Esophagus (tissue), 2 donors: ENCODE results near the gene COG2. TPM values are rescaled to one million over a fixed set of nuclear protein-coding genes. Genes with fewer than 3 reads are reported as not detected.
"Not testable (repeated sequence)": the region's sequence is repeated elsewhere in the genome, so short reads cannot be mapped to it uniquely, and the experiment has no call there.

Experiments used
- H3K27ac ChIP-seq, 2 donors: one replicate each; pipeline ENCODE4 v1.5.1; 2013; ENCODE audit warnings: low read depth in 2 of 2, mild to moderate bottlenecking in 2 of 2, inconsistent platforms in 1 of 2, low read length in 1 of 2, moderate library complexity in 1 of 2
- H3K27me3 ChIP-seq, 2 donors: one replicate each; pipeline ENCODE4 v1.6.1; 2013; ENCODE audit warnings: low read length in 2 of 2, control low read depth in 1 of 2, mild to moderate bottlenecking in 1 of 2; ENCODE audit not compliant: insufficient read depth in 2 of 2, control insufficient read depth in 1 of 2
- H3K36me3 ChIP-seq, 2 donors: one replicate each; pipeline ENCODE4 v1.6.1; 2013; ENCODE audit warnings: low read length in 1 of 2; ENCODE audit not compliant: control insufficient read depth in 2 of 2, insufficient read depth in 2 of 2
- H3K4me1 ChIP-seq, 2 donors: one replicate each; pipeline ENCODE4 v1.6.1; 2013; ENCODE audit warnings: low read length in 1 of 2; ENCODE audit not compliant: control insufficient read depth in 2 of 2, insufficient read depth in 2 of 2
- H3K4me3 ChIP-seq, 2 donors: one replicate each; pipeline ENCODE4 v1.5.1; 2013; ENCODE audit warnings: low read length in 2 of 2, mild to moderate bottlenecking in 2 of 2, low read depth in 1 of 2, moderate library complexity in 1 of 2
- H3K9me3 ChIP-seq, 2 donors: one replicate each; pipeline ENCODE4 v1.6.1; 2013; ENCODE audit warnings: mild to moderate bottlenecking in 2 of 2, low read depth in 1 of 2, low read length in 1 of 2, moderate library complexity in 1 of 2; ENCODE audit not compliant: control insufficient read depth in 2 of 2, insufficient read depth in 1 of 2
- WGBS, 2 donors: extraction: QIAGEN DNeasy Blood & Tissue Kit; methylation state at CpG; one replicate each; pipeline ENCODE4 v1.1.7; 2013; 5-methylcytosine and 5-hydroxymethylcytosine counted together
- polyA plus RNA-seq, 2 donors: library from polyadenylated mRNA; stranded (reverse); fragments of 200-250 nt; gene quantifications; one replicate each; pipeline ENCODE4 v1.2.3, GENCODE V29; 2013
- donor health status: healthy with polysubstance abuse.
- donor health status: Bipolar disorder and iron deficiency.

COG2 gene
- polyA plus RNA-seq, 2 donors, result 4.0 to 8.1 TPM

DNA sequence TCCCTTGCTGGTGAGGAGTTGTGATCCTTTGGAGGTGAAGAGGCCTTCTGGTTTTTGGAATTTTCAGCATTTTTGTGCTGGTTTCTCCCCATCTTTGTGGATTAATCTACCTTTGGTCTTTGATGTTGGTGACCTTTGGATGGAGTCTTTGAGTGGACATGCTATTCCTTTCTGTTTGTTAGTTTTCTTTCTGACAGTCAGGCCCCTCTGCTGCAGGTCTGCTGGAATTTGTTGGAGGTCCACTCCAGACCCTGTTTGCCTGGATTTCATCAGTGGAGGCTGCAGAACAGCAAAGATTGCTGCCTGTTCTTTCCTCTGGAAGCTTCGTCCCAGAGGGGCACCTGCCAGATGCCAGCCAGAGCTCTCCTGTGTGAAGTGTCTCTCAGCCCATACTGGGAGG lies 15.8 kb downstream of the COG2 start:
- H3K4me1 ChIP-seq, H3K4me3 ChIP-seq, H3K27ac ChIP-seq, H3K9me3 ChIP-seq, H3K27me3 ChIP-seq, H3K36me3 ChIP-seq: not testable (repeated sequence)
- 91 to 100% methylated on average over 1 of the region's 1 CpG for WGBS, 2 donors

DNA sequence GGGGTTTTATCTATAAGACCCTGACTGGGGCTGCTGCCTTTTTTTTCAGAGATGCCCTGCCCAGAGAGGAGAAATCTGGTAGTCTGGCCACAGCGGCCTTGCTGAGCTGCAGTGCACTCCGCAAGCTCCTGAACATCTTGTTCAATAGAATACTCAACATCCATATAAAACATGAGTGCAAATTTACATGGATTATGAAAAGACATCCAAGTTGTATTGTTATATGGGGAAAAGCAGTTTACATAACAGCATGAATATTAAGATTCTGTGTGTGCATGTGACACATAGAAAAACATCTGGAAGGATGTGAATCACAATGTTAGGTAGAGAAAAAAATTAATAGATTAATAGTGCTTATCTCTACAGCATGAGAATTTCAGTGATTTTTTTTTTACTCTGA lies 16.4 kb downstream of the COG2 start:
- H3K27ac ChIP-seq, result no peak overlapping the region
- no peaks in the 10 kb centered on the region for H3K4me1 ChIP-seq
- 97 to 100% methylated on average over 2 of the region's 2 CpGs for WGBS, 2 donors

DNA sequence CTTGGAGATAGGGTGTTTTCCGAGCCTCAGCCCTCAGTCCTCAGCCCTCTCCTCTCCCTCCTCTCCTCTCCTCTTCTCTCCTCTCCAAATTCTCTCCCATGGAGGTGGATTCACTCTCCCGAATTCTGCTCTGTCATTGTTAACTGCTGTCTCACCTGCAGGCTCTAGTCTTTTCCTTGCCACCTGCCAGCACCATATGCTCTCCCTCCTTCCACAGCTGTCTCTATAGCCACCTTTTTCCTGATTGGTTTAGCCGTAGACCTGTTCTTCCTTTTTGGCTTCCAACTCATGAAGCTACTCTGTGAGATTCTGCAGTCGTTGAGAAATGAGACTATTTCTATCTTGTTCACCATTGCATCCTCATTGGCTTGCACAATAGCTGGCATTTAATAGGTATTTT lies 19.7 kb downstream of the COG2 start:
- no peaks in the 10 kb centered on the region for H3K9me3 ChIP-seq
- H3K27ac ChIP-seq, result no peak overlapping the region
- no peaks in the 10 kb centered on the region for H3K27me3 ChIP-seq
- H3K4me3 ChIP-seq, result no peak overlapping the region
- peaks cover 7 to 10% of the 10 kb centered on the region in 2 donors for H3K36me3 ChIP-seq
- no peaks in the 10 kb centered on the region for H3K4me1 ChIP-seq
- 81 to 91% methylated on average over 4 of the region's 4 CpGs for WGBS, 2 donors

More for the DNA sequence above, 16.4 kb downstream of the COG2 start:
- Histone ChIP-seq H3K4me3 (no peak overlapping the region), H3K27me3 (no peaks in the 10 kb centered on the region), H3K9me3 (no peaks in the 10 kb centered on the region), H3K36me3 (peaks cover 3 to 5% of the 10 kb centered on the region in 2 donors)

DNA sequence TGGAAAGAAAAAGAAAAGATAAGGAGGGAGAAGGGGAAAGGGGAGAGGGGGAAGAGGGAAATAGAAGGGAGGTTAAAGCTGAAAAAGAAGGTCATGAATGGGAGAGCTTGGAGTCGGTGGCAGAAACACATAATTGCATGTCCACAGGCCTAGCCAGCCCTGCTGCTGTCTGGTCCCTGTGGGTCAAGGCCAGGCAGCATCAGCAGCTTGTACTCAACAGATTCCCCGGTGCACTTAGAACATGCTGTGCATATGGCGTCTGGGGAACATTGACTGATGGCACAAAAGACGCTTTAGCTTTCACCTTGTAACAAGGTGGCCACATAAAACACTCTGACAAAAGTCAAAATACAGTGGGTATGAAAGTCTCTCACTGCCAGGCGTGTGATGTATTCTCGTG lies 25.9 kb downstream of the COG2 start:
- WGBS, 2 donors, result 96 to 97% methylated on average over 6 of the region's 6 CpGs
- H3K9me3 ChIP-seq, result no peaks in the 10 kb centered on the region
- no peak overlapping the region for H3K27ac ChIP-seq
- no peaks in the 10 kb centered on the region for H3K27me3 ChIP-seq
- peaks cover 8 to 24% of the 10 kb centered on the region in 2 donors for H3K36me3 ChIP-seq
- H3K4me3 ChIP-seq, result no peak overlapping the region
- no peaks in the 10 kb centered on the region for H3K4me1 ChIP-seq

DNA sequence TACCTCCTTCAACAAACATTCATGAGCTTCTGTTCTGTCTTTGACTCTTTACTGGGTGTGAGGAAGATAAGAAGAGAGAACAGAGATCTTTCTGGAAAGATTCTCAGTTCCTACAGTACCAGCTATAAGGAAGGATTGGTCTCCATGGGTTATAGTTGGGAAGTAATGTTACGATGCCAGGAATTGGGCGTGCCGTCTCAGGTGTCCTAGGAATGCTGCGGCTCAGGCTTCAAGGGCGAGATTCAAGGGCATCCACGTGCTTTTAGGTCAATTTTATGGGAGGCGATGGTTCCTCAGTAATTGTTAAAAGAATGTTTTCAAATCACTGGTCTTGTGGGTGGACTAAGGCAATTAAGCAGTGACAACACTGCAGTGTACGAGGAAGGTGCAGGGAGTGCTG lies 27.3 kb downstream of the COG2 start:
- Histone ChIP-seq H3K4me1 (no peaks in the 10 kb centered on the region), H3K27ac (no peak overlapping the region), H3K4me3 (no peak overlapping the region), H3K27me3 (no peaks in the 10 kb centered on the region), H3K9me3 (no peaks in the 10 kb centered on the region), H3K36me3 (peaks cover 8 to 24% of the 10 kb centered on the region in 2 donors)
- 94 to 95% methylated on average over 8 of the region's 8 CpGs for WGBS, 2 donors

DNA sequence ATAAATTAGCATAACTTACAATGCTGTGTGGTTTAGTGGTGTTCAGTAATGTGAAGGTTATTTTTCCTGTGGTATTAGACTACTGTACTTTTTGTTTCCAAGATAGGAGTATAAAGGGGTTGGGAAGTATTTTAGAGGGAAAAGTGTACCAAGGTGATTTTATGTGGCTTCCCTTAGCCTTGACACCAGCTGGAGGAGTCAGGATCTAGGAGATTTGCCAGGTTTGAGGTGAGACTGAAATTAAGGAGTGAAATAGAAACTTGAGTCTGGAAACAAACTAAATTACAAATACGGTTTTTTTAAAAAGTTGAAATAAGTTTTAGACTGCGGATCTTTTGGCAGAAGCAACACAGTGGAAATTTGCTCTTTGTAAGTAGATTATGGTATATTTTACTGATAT lies 32.3 kb downstream of the COG2 start:
- Histone ChIP-seq H3K4me1 (no peaks in the 10 kb centered on the region), H3K36me3 (peaks cover under 1 to 17% of the 10 kb centered on the region in 2 donors), H3K4me3 (no peak overlapping the region), H3K27me3 (no peaks in the 10 kb centered on the region), H3K9me3 (no peaks in the 10 kb centered on the region), H3K27ac (no peak overlapping the region)
- WGBS, 2 donors, result 91 to 96% methylated on average over 2 of the region's 2 CpGs

DNA sequence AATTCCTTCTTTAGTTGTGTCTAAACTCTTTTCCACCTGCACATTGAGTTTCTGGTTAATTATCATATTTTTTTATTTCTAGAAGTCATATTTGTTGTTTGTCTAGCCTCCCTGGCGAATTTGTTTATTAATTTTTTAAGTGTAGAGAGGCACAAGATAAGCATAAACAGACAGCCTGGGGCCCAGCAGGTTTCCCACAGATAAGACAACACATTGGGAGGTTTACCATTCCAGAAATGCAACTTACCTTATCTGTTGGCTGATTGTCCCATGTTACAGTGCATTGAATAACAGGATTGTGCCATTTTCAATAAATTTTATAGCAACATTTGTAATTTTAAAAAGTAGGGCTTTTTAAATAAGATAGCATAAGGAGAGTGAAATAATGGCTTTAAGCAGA lies 34.9 kb downstream of the COG2 start:
- WGBS, 2 donors, result 91 to 93% methylated on average over 1 of the region's 1 CpG
- Histone ChIP-seq H3K27ac (no peak overlapping the region), H3K36me3 (peaks cover 3 to 15% of the 10 kb centered on the region in 2 donors), H3K9me3 (no peaks in the 10 kb centered on the region), H3K27me3 (no peaks in the 10 kb centered on the region), H3K4me3 (no peak overlapping the region), H3K4me1 (no peaks in the 10 kb centered on the region)

DNA sequence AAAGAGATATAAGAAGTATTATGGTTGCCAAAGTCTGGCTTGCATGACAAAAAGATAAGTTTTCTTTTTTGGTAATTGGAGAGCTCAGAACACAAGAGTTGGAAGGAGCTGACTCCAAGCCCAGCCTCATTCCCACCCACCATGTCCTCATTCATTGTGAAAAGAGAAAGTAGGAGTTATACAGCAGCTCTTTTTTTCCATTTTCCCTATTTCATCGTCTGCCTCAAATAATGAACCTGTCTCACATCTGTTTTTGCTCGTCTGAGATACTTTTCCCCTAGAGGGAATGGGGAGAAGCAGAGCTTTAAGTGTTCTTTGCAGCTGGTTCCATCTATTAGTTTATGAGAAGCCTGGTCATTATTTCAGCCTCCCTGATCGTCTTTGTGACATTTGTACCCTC lies 36.9 kb downstream of the COG2 start:
- 62 to 73% methylated on average over 3 of the region's 3 CpGs for WGBS, 2 donors
- Histone ChIP-seq H3K36me3 (peaks cover 6 to 15% of the 10 kb centered on the region in 2 donors), H3K4me3 (no peak overlapping the region), H3K9me3 (no peaks in the 10 kb centered on the region), H3K27me3 (no peaks in the 10 kb centered on the region), H3K4me1 (no peaks in the 10 kb centered on the region), H3K27ac (no peak overlapping the region)

DNA sequence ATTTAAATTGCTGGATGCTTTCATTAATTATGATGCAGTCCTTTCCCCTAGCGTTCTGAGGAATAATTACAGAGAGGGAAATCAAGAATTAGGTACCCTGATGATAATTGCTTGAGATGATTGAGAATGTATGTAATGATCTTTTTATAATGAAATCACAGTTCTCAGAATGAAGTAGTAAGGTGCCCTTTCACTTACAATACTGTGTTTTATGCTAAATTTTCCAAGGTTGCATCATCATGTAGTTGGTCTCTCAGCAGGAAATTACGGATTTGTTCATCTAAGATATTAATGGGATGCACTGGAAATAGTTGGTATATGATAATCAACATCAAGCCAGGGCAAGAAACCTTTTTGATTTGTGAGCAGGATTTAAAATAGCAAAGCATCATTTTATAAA lies 37.5 kb downstream of the COG2 start:
- no peak overlapping the region for H3K27ac ChIP-seq
- H3K27me3 ChIP-seq, result no peaks in the 10 kb centered on the region
- H3K36me3 ChIP-seq, result peaks cover 7 to 16% of the 10 kb centered on the region in 2 donors
- H3K9me3 ChIP-seq, result no peaks in the 10 kb centered on the region
- no peak overlapping the region for H3K4me3 ChIP-seq
- H3K4me1 ChIP-seq, result no peaks in the 10 kb centered on the region
- 92 to 95% methylated on average over 2 of the region's 2 CpGs for WGBS, 2 donors

DNA sequence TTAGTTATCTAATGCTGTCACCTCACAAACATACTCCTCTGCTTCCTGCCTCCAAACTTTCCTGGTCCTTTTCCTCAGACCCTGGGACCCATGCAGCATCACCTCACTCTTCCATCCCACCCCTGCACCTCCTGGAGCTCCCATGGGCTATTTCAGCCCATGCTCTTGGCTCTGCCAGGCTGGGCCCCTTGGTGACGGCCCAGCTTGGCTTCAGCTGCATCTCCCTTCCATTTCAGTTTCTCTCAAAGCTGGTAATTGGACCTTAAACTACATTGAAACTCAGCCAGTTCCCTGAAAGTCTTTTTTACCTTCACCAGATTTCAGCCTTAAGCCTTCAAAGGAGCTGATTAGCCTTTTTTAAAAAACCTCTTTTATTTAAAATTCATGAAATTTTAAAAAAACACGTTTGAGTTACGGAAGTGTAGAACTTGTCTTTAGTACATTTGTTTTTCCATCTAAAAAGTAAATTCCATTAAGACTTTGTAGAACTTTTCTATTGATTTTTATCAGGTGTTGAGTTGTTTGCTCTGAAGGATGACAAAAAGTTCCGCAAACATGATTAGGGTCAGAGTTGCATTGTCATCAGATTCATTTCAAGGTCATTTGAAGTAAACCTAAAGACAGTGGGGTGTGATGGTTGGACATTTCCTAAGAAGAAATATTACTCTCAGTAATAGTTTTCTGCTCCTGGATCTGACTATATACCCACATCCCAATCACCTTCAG lies 38.2 kb downstream of the COG2 start:
- no peaks in the 10 kb centered on the region for H3K27me3 ChIP-seq
- H3K4me3 ChIP-seq, result no peak overlapping the region
- no peak overlapping the region for H3K27ac ChIP-seq
- peaks cover 7 to 16% of the 10 kb centered on the region in 2 donors for H3K36me3 ChIP-seq
- 51 to 56% methylated on average over 4 of the region's 4 CpGs for WGBS, 2 donors
- H3K4me1 ChIP-seq, result no peaks in the 10 kb centered on the region
- H3K9me3 ChIP-seq, result no peaks in the 10 kb centered on the region
